CD4-positive, alpha-beta T cell treated with Interleukin-12 subunit alpha and Interleukin-12 subunit beta, for 1 hour (primary cell): ENCODE results near the gene LRRC26.

Experiments
- DNase-seq: peaks from one replicate; pipeline ENCODE4 v3.0.0-alpha.2; 2020

LRRC26 gene

GRCh38 chr9:137198902-137199283, 29.0 kb upstream of the LRRC26 start:
- no peak for DNase-seq

- no peak for DNase-seq
Observed at GRCh38 chr9:137198051-137198901, 28.4 kb upstream of the LRRC26 start.

- DNase-seq = no peak
Observed at GRCh38 chr9:137195525-137196220, 25.8 kb upstream of the LRRC26 start.

- no peak for DNase-seq
Observed at GRCh38 chr9:137194909-137195308, 25.1 kb upstream of the LRRC26 start.

- DNase-seq = no peak
Observed at GRCh38 chr9:137194388-137194787, 24.5 kb upstream of the LRRC26 start.

GRCh38 chr9:137193771-137194170, 23.9 kb upstream of the LRRC26 start:
- DNase-seq = no peak

GRCh38 chr9:137192859-137193258, 23.0 kb upstream of the LRRC26 start:
- no peak for DNase-seq

GRCh38 chr9:137192448-137192780, 22.6 kb upstream of the LRRC26 start:
- no peak for DNase-seq

GRCh38 chr9:137191691-137192447, 22.0 kb upstream of the LRRC26 start:
- DNase-seq = no peak

GRCh38 chr9:137191245-137191644, 21.4 kb upstream of the LRRC26 start:
- no peak for DNase-seq

- no peak for DNase-seq
Observed at GRCh38 chr9:137190315-137190856, 20.5 kb upstream of the LRRC26 start.

GRCh38 chr9:137189297-137190295, 19.7 kb upstream of the LRRC26 start:
- DNase-seq = no peak

GRCh38 chr9:137188490-137189296, 18.8 kb upstream of the LRRC26 start, which contains the start of the genes ANAPC2 and SSNA1:
Gene ANAPC2 (minus strand): TSS chr9:137188560. CDS start chr9:137188532, 28 bp downstream.
Gene SSNA1 (plus strand): TSS chr9:137188676. CDS start chr9:137188727, 51 bp downstream.
- peak; percentile 94 for DNase-seq

- no peak for DNase-seq
Observed at GRCh38 chr9:137188086-137188489, 18.2 kb upstream of the LRRC26 start.

GRCh38 chr9:137187386-137187785, 17.5 kb upstream of the LRRC26 start:
- DNase-seq = no peak

- no peak for DNase-seq
Observed at GRCh38 chr9:137186385-137186784, 16.5 kb upstream of the LRRC26 start.

- no peak for DNase-seq
Observed at GRCh38 chr9:137185921-137186320, 16.1 kb upstream of the LRRC26 start.

GRCh38 chr9:137184881-137185660, 15.2 kb upstream of the LRRC26 start:
- no peak for DNase-seq

- no peak for DNase-seq
Observed at GRCh38 chr9:137183980-137184595, 14.2 kb upstream of the LRRC26 start.

- no peak for DNase-seq
Observed at GRCh38 chr9:137182836-137183235, 13.0 kb upstream of the LRRC26 start.
